ENCODE measurements around the gene SCARB2.
A peak's percentile ranks its signal among the peaks of the same experiment; 100 is the strongest.

Gene SCARB2

DNA sequence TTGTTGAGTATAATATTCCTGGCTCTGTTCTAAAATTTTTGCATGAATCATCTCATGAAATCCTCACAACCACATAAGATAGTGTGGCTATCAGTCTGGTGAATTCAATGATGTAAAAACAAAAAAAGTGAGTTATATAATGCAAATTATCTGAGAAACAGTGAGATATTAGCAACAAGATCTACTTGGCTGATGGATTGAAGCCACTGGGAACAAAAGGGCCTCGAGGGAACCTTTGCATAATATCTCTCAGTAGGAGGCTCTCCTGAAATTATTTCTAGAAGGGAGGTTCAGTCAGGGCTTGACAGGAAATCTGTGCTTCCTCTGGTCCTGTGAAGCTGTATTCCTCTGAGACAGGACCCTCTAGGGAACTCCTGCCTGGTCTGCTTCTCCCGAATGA is 35.3 kb downstream of the SCARB2 start:
- no peaks in the 10 kb centered on the region for H3K36me3 ChIP-seq (ENCODE audit: insufficient read depth, low read length)
- no peak overlapping the region for H3K9ac ChIP-seq (ENCODE audit: low read depth, low read length)
- H3K4me1 ChIP-seq (ENCODE audit: insufficient read depth, low read length): no peaks in the 10 kb centered on the region
- no peaks in the 10 kb centered on the region for H3K9me3 ChIP-seq (ENCODE audit: control insufficient read depth, insufficient read depth, low read length)

DNA sequence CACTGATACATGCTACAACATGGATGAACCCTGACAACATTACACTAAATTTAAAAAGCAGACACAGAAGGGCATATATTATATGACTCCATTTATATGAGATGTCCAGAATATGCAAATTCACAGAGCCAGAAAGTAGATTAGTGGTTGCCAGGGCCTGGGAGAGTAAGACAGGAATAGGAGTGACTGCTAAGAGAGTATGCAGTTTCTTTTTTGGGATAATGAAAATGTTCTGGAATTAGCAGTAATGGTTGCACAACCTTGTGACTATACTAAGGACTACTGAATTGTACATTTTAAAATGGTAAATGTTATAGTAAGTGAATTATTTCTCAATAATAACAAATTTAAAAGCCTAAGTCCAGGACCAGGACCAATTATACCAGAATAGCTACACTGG is 35.9 kb downstream of the SCARB2 start:
- Histone ChIP-seq H3K9me3 (ENCODE audit: control insufficient read depth, insufficient read depth, low read length) (no peaks in the 10 kb centered on the region), H3K9ac (ENCODE audit: low read depth, low read length) (no peak overlapping the region), H3K4me1 (ENCODE audit: insufficient read depth, low read length) (no peaks in the 10 kb centered on the region), H3K36me3 (ENCODE audit: insufficient read depth, low read length) (no peaks in the 10 kb centered on the region; the same call in 1 of the 2 replicates)

DNA sequence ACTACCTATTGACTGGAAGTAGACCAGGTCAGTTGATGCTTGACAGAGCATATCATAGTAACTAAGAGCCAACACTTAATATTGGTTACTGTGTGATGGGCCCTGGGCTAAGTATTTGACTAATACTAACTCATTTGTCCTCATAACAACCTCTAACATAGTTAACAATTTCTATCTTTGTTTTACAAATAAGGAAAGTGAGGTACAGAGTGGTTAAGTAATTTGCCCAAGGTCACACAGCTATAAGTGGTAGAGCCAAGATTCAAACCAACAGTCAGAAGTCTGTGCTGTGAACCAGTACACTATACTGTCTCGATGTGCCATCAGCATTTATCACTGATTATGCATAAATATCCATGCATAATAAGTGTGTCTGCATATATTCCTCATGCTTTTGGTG is 38.3 kb downstream of the SCARB2 start:
- H3K9me3 ChIP-seq (ENCODE audit: control insufficient read depth, insufficient read depth, low read length): no peaks in the 10 kb centered on the region
- H3K9ac ChIP-seq (ENCODE audit: low read depth, low read length): no peak overlapping the region
- no peaks in the 10 kb centered on the region for H3K4me1 ChIP-seq (ENCODE audit: insufficient read depth, low read length)
- no peaks in the 10 kb centered on the region; the same call in 1 of the 2 replicates for H3K36me3 ChIP-seq (ENCODE audit: insufficient read depth, low read length)

DNA sequence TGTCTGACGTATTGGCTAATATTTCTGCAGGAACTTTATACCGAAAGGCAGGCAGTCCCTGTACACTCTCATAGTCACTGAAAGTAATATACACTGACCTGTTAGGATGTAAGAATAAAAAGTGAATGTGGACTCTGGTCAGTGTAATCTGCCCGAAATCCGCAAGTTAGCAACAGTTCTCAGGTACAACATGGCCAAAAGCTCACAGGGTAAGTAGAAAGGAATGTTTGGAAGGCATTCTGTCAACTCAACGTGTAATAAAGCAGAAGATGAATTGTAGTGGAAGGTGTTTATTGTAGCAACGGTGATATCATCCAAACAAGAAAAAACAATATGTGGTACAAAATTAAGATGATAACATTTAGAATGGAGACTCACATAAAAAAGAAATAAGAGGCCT is 39.4 kb downstream of the SCARB2 start:
- Histone ChIP-seq H3K4me1 (ENCODE audit: insufficient read depth, low read length) (no peaks in the 10 kb centered on the region), H3K9ac (ENCODE audit: low read depth, low read length) (no peak overlapping the region), H3K36me3 (ENCODE audit: insufficient read depth, low read length) (peaks cover 3% of the 10 kb centered on the region), H3K9me3 (ENCODE audit: control insufficient read depth, insufficient read depth, low read length) (no peaks in the 10 kb centered on the region)

DNA sequence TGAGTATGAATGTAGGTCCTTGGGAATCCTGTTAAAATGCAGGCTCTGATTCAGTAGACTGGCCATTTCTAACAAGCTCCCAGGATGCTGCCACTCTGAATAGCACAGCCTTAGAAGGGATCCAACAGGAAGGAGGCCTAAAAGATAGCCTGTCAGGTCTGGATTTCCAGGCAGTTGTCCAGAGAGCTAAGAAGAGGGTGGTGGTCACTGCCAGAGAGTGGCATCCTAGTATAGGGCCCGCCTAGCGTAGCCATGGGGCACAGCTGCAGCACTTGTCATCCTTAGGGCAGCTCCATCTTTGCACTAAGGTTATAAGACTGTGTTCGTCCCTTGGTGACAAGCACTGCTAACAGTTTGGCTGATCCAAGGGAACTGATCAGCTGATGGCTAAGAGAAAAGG is 44.9 kb downstream of the SCARB2 start:
- Histone ChIP-seq H3K4me1 (ENCODE audit: insufficient read depth, low read length) (no peaks in the 10 kb centered on the region), H3K36me3 (ENCODE audit: insufficient read depth, low read length) (peaks cover 7% of the 10 kb centered on the region), H3K9me3 (ENCODE audit: control insufficient read depth, insufficient read depth, low read length) (no peaks in the 10 kb centered on the region), H3K9ac (ENCODE audit: low read depth, low read length) (no peak overlapping the region)

DNA sequence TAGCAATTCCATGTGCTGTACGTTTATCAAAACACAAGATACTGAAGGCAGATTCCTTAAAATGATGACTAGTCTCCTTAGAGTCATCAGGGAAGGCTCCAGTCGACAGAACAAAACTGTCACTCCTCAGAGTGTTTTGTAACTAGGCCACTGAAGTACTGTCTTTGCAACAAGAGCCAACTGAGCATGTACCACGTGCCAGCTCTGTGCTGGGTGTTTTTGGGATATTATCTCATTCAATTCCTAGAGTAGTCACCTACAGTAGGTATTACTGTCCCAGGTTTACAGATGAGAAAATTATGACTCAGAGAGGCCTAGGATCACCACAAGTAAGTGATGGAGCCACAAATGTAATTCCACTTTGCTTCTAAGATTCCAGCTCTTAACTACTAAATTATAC is 47.1 kb downstream of the SCARB2 start:
- Histone ChIP-seq H3K4me1 (ENCODE audit: insufficient read depth, low read length) (no peaks in the 10 kb centered on the region), H3K9me3 (ENCODE audit: control insufficient read depth, insufficient read depth, low read length) (no peaks in the 10 kb centered on the region), H3K36me3 (ENCODE audit: insufficient read depth, low read length) (peaks cover 7% of the 10 kb centered on the region), H3K9ac (ENCODE audit: low read depth, low read length) (no peak overlapping the region)

DNA sequence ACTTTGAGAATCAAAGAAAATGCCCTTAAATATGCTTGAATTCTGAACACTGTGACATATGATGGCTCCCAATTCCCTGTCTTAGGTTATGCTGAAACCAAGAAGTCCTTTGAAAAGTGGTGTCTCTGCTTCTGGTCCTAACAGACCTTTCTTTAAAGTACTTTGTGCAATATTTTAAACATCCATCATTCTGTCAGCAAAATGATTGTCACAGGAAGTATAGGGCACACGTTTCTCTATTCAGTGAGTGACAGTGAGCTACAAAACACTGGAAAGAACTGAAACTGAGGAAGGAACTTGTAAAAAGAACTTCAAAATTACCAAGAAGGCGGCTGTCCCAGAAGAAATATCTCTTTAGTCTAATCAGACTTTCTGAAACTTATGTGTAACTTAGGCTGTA is 53.3 kb downstream of the SCARB2 start:
- H3K9me3 ChIP-seq (ENCODE audit: control insufficient read depth, insufficient read depth, low read length): no peaks in the 10 kb centered on the region
- H3K4me1 ChIP-seq (ENCODE audit: insufficient read depth, low read length): no peaks in the 10 kb centered on the region
- no peaks in the 10 kb centered on the region for H3K36me3 ChIP-seq (ENCODE audit: insufficient read depth, low read length)
- no peak overlapping the region for H3K9ac ChIP-seq (ENCODE audit: low read depth, low read length)

DNA sequence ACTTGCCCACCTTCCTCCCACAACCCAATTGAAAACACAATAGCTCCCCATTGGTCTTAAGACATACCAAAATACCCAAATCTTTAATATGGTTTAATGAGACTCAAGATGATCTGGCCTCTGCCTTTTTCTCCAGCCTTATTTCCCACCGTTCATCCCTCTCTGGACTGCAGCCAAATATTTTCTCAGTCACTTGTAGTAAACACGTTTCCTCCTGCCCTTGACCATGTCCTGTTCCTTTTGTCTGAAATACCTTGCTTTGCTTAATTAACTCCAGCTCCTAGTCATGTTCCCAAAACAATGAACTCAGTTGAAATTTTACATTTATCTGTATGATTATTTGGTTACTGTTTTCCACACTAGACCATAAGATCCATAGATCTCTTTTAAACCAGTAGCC is 57.0 kb downstream of the SCARB2 start:
- Histone ChIP-seq H3K4me1 (ENCODE audit: insufficient read depth, low read length) (no peaks in the 10 kb centered on the region), H3K36me3 (ENCODE audit: insufficient read depth, low read length) (no peaks in the 10 kb centered on the region), H3K9me3 (ENCODE audit: control insufficient read depth, insufficient read depth, low read length) (no peaks in the 10 kb centered on the region), H3K9ac (ENCODE audit: low read depth, low read length) (no peak overlapping the region)

DNA sequence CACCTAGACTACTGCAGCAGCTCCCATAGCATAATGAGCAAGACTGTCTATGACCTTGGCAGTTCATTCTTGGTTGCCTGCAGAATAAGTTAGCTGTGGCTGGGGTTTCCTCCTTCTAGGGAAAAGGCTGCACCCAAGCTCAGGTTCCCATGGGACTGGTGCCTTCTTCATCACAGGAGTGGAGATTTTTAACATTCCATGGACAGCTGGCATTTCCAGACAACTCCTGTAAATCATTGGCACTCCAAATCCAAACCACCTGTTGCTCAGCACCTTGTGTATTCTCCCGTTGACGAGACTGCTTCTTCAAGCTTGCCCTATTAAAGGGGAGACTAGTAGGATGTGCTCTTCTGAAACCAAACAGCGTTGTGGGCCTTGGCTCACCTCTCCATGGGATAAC is 57.6 kb downstream of the SCARB2 start:
- Histone ChIP-seq H3K36me3 (ENCODE audit: insufficient read depth, low read length) (no peaks in the 10 kb centered on the region), H3K9ac (ENCODE audit: low read depth, low read length) (no peak overlapping the region), H3K9me3 (ENCODE audit: control insufficient read depth, insufficient read depth, low read length) (no peaks in the 10 kb centered on the region), H3K4me1 (ENCODE audit: insufficient read depth, low read length) (no peaks in the 10 kb centered on the region)

DNA sequence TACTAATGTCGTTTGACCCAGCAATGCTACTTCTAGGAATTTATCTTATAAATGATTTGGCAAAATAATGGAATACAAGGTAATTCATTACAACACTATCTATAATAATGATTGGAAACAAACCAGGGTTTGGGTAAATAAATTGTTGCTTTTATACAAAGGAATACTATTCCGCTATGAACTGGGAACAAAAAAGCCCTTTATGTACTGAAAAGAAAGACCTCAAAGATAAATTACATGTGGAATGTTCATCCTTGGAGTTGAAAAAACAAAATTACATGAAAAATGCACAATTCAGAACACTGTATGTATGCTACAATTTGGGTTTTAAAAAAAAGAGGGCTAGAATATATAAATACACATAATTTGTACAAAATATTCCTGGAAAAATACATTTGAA is 60.3 kb downstream of the SCARB2 start:
- no peaks in the 10 kb centered on the region for H3K9me3 ChIP-seq (ENCODE audit: control insufficient read depth, insufficient read depth, low read length)
- no peak overlapping the region for H3K9ac ChIP-seq (ENCODE audit: low read depth, low read length)

DNA sequence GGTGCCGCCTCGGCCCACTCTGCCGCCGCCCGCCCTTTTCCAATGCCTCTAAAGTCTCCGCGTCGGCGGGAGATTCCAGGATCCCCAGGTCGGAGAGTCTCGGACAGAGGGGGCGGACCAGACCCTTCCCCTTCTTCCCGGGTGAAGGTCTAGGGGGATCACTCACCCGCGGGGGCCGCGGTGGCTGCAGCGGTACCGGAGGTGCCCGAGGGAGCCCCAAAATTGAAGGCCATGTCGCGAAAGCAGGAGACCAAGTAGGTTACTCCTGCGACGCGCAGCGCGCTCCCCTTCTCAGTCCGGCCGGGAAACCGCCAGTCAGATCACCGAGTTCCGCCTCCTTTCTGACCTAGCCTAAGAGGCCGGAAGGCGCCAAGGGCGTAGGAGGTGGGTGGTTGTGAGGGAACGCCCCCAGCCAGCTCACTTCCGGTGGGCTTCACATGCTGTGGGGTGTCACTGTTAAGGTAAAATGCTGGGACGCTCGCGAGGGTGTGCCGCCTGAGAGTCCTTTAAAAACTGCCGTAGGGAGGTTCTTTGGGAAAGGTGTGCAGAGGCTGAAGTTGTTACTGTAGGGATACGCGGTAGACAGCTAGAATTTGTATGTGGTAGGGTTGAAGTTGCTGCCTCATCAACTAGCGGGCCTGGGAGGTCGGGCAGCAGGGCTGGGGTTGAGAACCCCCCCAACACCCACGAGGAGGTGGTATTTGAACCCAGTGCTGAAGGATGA is 65.3 kb downstream of the SCARB2 start, which contains the start of gene NUP54:
Gene NUP54, minus strand, starts transcription at position 256 of the 724 bp plus-strand sequence. Its CDS starts 23 bp downstream, at position 233.
- H3K9me3 ChIP-seq (ENCODE audit: control insufficient read depth, insufficient read depth, low read length): no peaks in the 10 kb centered on the region
- peak within 1 kb of the TSS; percentile 89 for H3K9ac ChIP-seq (ENCODE audit: low read depth, low read length)
- H3K4me1 ChIP-seq (ENCODE audit: insufficient read depth, low read length): no peaks in the 10 kb centered on the region
- H3K36me3 ChIP-seq (ENCODE audit: insufficient read depth, low read length): peaks cover 2% of the 10 kb centered on the region; the same call in 1 of the 2 replicates

More for the DNA sequence above, 60.3 kb downstream of the SCARB2 start:
- H3K4me1 ChIP-seq (ENCODE audit: insufficient read depth, low read length): no peaks in the 10 kb centered on the region
- H3K36me3 ChIP-seq (ENCODE audit: insufficient read depth, low read length): no peaks in the 10 kb centered on the region

DNA sequence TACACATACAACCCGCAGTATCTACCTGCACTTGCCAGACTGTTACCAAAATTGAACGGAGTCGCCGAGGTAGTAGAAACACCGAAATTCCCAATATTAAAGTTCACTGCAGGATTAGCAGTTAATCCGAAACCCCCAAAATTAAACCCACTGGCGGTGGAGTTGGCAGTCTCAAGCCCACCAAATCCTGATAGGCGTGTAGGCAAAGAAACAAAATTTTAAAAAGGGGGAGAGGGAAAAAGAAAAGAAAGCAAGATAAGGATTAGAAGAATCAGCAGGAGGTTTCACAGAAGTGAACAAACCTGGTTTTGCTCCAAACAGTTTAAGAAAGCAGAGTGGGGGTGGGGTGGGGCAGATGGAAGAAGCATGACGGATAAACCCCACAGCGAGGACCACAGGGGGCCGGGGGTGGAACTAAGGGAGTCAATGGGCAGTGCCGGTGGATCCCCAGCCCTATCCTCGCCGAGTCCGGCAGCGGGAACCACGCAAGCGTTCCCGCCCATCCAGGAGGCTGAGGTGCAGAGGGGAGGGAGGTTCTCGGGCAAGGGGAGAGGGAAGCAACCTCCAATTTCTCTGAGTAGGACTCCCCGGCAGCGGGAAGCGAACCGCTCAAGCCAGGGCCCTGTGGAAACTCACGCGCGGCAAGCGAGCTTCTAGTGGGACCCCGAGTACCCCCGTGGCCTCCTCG is 66.0 kb downstream of the SCARB2 start:
- Histone ChIP-seq H3K4me1 (ENCODE audit: insufficient read depth, low read length) (no peaks in the 10 kb centered on the region), H3K9me3 (ENCODE audit: control insufficient read depth, insufficient read depth, low read length) (no peaks in the 10 kb centered on the region)

DNA sequence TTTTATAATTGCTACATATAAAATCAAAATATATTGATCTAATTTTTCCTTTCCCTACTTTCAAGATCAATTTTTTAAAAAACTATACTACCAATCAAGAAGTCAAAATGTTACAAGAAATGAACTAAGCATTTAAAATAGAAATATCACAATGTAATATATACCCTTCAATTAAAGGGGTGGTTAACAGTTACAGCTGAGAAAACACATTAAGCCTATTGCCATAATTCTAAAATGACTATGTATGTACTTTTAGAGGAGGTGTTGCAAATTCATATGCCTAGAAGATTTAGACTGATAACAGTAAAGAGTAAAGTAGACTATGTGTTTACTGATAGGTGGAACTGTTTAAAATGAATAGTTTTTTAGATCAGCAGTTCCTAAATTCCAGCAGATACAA is 69.1 kb downstream of the SCARB2 start:
- Histone ChIP-seq H3K9me3 (ENCODE audit: control insufficient read depth, insufficient read depth, low read length) (no peaks in the 10 kb centered on the region), H3K4me1 (ENCODE audit: insufficient read depth, low read length) (no peaks in the 10 kb centered on the region), H3K36me3 (ENCODE audit: insufficient read depth, low read length) (peaks cover 8% of the 10 kb centered on the region; the same call in 1 of the 2 replicates), H3K9ac (ENCODE audit: low read depth, low read length) (no peak overlapping the region)

More for the DNA sequence above, 66.0 kb downstream of the SCARB2 start:
- H3K9ac ChIP-seq (ENCODE audit: low read depth, low read length): peak overlapping the region; percentile 89
- peaks cover 2% of the 10 kb centered on the region; the same call in 1 of the 2 replicates for H3K36me3 ChIP-seq (ENCODE audit: insufficient read depth, low read length)

DNA sequence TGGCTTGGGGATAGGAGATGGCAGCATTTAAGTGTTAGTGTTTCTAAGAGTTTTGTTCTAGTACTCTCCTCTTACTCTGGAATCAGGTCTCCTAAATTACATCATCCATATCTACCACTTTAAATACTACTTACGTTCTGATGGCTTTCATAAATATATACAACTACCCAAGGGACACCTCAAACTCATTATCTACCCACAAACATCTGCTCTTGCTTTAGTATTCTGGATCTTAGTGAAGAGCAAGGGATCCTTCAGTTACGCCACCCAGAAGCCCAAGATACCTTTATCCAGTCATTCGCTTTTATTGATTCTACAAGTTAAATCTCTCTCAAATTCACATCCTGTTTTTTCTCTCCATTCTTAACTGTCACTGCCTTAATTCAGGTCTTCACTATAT is 72.4 kb downstream of the SCARB2 start:
- Histone ChIP-seq H3K9me3 (ENCODE audit: control insufficient read depth, insufficient read depth, low read length) (no peaks in the 10 kb centered on the region), H3K4me1 (ENCODE audit: insufficient read depth, low read length) (no peaks in the 10 kb centered on the region), H3K36me3 (ENCODE audit: insufficient read depth, low read length) (peaks cover 16% of the 10 kb centered on the region; the same call in 1 of the 2 replicates), H3K9ac (ENCODE audit: low read depth, low read length) (no peak overlapping the region)

DNA sequence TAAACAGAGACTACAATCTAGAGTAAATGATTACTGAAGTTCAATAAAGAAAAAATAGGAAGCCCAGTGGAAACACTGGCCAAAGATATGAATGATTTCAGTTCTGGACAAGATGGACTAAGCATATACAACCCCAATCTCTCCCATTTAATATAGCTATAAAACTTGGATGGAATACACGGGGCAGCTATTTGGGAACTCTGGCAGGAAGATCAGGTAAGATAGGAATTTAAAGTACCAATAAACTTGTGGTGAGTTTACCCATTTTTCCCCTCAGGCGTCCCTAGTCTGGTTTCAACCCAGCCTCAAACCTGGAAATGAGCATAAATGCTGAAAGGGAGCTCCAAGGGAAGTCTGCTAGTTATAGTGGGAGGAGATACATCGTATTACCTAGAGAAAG is 85.9 kb downstream of the SCARB2 start:
- no peaks in the 10 kb centered on the region for H3K9me3 ChIP-seq (ENCODE audit: control insufficient read depth, insufficient read depth, low read length)
- H3K4me1 ChIP-seq (ENCODE audit: insufficient read depth, low read length): no peaks in the 10 kb centered on the region
- peaks cover 6% of the 10 kb centered on the region for H3K36me3 ChIP-seq (ENCODE audit: insufficient read depth, low read length)
- H3K9ac ChIP-seq (ENCODE audit: low read depth, low read length): no peak overlapping the region
